Measurements from ENCODE around the gene CAP2. TPM values are rescaled to one million over a fixed set of nuclear protein-coding genes. Genes with fewer than 3 reads are reported as not detected.
"Not testable (repeated sequence)": the region's sequence is repeated elsewhere in the genome, so short reads cannot be mapped to it uniquely, and the experiment has no call there.

The CAP2 gene
- total RNA-seq, 1 donor from 2014 or later: 69.1 TPM

DNA sequence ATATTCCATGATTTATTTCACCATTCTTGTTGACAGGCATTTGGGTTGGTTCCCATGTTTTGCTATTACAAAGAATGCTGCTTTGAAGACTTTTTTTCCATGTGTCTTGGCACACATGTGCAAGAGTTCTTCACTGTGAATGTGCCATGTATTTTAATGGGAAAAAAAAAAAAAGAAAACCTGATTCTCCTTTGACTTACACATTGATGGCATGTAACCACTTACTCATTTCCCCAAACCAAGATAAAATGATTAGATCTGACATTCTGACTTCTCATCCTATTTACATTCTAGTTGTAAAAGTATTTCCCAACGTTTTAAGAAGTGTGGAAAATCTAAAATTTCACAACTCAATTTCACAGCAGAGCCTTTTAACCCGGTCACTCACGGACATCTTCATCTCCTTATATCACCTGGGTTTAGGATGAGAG lies 4.4 kb downstream of the CAP2 start:
- no peak for DNase-seq

DNA sequence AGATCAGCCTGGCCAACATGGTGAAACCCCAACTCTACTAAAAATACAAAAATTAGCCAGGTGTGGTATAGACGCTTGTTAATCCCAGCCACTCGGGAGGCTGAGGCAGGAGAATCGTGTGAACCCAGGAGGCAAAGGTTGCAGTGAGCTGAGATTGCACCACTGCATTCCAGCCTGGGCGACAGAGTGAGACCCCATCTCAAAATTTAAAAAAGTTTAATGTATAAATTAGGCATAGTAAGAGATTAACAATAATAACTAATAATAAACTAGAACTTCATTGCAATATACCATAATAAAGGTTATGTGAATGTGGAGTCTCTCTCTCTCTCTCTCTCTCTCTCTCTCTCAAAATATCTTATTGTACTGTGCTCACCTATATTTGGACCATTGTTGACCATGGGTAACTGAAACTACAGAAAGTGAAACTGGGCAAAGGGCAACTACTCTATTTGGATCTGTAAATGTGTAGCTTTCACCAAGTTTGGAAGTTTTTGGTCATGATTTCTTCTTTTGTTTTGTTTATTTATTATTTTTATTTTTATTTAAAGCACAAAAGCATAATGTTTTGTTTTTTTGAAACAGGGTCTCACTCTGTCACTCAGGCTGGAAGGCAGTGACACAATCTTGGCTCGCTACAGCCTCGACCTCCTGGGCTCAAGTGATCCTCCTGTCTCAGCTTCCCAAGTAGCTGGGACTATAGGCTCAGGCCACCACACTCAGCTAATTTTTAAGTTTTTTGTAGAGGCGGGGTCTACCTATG lies 12.0 kb downstream of the CAP2 start:
- not testable (repeated sequence) for DNase-seq

- no peak for DNase-seq
These were observed 12.5 kb downstream of the CAP2 start for GRCh38 chr6:17405944-17406245.

- no peak for DNase-seq
These were observed 14.7 kb downstream of the CAP2 start for GRCh38 chr6:17408081-17408480.

DNA sequence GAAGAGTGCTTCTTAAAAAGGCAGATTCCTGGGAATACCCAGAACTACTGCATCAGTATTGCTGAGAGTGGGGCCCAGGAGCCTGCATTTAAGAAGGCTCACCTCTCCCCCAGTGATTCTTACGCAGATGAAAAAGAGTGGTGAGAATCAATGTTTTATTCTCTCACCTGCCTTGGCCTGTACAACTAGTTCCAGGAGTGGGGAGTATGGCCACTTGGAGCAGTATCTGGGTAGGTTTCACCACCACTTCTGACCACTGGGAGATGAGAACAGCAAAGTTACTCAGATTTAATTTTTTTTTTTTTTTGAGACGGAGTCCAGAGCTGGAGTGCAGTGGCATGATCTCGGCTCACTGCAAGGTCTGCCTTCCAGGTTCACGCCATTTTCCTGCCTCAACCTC lies 16.9 kb downstream of the CAP2 start:
- DNase-seq: no peak

DNA sequence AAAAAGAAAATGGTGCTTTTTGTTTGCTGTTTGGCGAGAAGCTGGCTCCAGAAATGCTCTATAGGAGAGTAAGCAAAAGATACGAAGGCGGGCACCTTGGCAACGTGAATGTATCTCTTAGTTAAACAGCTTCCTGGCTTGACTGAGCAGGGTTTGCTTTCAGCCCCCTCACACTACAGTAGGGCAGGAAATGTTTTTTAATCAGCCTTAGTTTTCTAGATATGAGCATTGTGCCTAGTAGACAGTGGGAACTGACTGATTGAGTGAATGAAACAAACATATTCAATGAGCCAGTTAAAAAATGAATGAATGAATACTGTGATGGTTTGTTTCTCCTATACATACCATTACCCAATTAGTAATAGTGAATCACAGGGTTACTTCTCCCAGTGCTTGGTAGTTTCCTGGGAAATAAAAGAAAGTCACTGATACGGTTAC lies 19.9 kb downstream of the CAP2 start:
- DNase-seq: no peak

DNA sequence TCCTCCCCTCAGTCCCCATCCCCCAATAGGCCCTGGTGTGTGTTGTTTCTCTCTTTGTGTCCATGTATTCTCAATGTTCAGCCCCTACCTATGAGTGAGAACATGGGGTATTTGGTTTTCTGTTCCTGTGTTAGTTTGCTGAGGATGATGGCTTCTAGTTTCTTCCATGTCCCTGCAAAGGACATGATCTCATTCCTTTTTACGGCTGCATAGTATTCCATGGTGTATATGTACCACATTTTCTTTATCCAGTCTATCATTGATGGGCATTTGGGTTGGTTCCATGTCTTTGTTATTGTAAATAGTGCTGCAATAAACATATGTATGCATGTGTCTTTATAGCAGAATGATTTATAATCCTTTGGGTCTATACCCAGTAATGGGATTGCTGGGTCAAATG lies 21.0 kb downstream of the CAP2 start:
- DNase-seq: not testable (repeated sequence)

DNA sequence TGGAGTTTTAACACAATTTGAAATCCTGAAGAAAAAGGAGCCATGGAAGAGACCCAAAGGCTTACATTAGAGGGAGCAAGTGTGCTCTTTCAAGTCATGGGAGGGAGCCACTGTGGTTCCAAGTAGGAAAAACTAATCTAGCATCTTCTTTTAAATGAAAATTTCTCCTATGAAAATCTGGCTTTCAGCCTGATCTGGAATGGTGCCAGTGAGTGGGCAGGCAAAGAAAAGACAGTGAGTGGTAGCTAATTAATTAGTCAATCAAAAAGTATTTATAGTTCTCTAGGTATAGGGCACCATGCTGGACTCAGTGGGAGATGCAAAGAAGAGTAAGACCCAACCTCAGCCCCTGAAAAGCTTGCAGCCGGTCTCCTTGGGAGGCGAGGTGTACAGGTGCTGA lies 21.9 kb downstream of the CAP2 start:
- DNase-seq: no peak

- no peak for DNase-seq
These were observed 23.4 kb downstream of the CAP2 start for GRCh38 chr6:17416806-17417205.

DNA sequence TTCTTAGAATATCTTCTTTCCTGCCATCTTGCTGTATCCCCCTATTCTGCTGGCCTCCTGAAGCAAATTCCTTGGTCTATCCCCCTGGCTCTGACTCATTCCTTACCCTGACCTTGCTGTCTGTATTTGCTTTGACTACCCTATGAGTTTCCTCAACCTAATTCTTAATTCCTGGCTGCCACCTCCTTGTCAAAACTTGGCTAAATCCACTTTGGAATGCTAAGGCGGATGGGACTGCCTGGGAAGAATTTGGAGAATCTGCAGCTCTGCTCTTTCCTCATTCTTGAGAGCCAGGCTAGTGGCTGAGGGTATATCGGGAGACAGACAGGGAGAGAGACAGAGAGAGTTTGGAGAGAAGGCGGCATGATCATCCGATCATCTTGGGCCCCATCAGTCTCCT lies 24.4 kb downstream of the CAP2 start:
- DNase-seq: peak; percentile 48

- peak; percentile 71 for DNase-seq
These were observed 25.1 kb downstream of the CAP2 start for GRCh38 chr6:17418281-17419188.

GRCh38 chr6:17419189-17419575 lies 25.8 kb downstream of the CAP2 start:
- DNase-seq: no peak

DNA sequence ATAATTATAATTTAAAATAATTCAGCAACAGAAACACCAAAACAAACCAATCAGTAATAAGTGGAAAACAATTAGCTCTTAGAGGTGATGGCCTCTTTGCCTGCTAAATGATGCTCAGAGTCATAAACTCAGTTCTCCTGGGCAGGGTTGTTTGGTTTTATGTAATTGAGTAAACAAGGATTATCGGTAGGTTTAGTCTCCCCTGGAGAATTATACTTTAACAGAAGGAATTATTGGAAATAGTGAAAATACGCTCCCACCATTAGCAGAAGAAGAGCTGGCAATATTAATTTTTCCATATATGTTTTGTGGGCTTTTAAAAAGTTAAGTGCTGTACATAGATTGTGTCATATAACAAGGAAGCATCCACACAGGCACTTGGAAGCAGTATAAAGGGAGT lies 27.0 kb downstream of the CAP2 start:
- no peak for DNase-seq

- no peak for DNase-seq
These were observed 28.0 kb downstream of the CAP2 start for GRCh38 chr6:17421406-17421805.

- peak; percentile 89 for DNase-seq
These were observed 29.6 kb downstream of the CAP2 start for GRCh38 chr6:17423026-17423425.

DNA sequence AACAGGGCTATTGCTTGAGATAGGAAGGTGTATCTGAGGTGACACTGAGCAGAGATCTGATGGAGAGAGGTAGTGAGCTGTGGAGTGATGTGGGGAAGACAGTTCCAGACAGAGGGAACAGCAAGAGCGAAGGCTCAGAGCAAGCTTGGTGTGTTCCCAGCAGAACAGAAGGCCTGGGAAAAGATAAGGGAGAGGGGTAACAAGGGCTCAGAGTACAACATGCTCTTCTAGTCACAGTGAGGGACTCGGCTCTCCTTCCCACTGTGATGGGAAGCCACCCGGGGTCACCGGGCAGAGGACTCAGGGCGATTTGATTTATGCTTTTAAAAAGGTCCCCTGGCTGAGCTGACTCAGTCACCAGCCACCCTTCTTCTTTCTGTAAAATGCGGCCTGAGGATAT lies 33.7 kb downstream of the CAP2 start:
- no peak for DNase-seq

- no peak for DNase-seq
These were observed 34.2 kb downstream of the CAP2 start for GRCh38 chr6:17427617-17428016.

GRCh38 chr6:17428595-17429120 lies 35.3 kb downstream of the CAP2 start:
- peak; percentile 37 for DNase-seq

GRCh38 chr6:17429383-17430061 lies 36.1 kb downstream of the CAP2 start:
- peak; percentile 96 for DNase-seq

DNA sequence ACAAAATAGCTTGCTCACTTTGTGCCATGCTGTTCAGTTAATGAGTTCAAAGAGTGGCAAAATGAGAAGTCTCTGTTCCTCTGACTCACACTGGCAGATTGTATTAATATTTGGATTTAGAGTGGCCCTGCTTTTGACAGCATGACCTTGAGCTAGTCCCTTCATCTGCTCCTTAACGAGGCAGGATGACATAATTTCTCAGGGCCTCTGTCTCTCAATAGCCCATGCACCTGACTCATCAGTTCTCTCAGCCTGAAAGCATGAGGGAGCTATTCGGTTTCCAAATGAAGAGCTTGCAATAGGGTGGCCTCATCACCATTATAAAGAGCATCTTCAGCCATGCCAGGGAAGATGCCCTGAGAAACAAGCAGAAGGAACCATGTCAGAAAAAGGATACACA lies 38.2 kb downstream of the CAP2 start:
- DNase-seq: peak; percentile 45

DNA sequence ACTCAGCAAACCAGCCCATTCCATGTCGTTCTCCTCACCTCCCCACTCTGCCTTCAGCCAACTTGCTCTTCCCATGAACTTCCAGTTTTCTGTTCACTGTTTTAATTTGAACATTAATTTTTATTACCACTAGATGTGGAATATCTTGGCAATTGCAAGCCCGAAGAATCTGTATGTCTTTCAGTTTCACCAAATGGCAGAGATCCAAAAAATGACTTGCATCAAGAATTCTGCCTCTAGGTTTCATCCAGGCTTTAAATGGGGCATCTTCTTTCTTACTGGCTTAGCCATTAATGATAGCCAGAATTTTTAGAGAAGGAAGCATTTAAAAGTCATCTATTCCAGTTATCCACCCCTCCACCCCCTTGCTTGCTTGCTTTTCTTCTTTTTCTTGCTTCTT lies 39.0 kb downstream of the CAP2 start:
- DNase-seq: peak; percentile 27

DNA sequence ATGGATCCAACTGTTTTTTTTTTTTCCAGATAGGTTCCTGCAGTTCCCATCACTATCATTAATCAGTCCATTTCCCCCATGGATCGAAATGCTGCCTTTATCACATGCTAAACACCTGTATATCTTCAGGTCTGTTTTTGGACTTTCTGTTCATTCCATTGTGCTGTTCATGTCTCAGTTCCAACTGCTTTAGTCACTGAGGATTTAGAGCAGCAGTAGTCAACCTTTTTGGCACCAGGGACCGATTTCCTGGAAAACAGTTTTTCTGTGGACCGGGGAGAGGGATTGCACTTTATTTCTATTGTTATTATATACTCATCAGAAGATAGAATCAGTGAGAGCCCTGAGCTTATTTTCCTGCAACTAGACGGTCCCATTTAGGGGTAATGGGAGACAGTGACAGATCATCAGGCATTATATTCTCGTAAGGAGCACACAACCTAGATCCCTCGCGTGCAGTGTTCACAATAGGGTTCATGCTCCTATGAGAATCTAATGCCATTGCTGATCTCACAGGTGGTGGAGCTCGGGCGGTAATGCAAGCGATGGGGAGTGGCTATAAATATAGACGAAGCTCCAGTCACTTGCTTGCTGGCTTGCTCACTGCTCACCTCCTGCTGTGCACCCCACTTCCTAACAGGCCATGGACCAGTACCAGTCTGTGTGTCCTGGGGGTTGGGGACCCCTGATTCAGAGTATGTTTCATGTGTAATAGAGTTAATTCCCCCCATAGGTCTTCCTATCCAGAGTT lies 46.0 kb downstream of the CAP2 start:
- DNase-seq: no peak

All from tongue (tissue), 2 donors.